ENCODE results near the gene EHF. TPM values are rescaled to one million over a fixed set of nuclear protein-coding genes. Genes with fewer than 3 reads are reported as not detected.

Gene EHF
- total and polyA plus RNA-seq, 2 of the 13 experiments (the other 11 are each of a cell fraction or from before 2014, with no cell fraction given) = 0.04 to 0.46 TPM

DNA sequence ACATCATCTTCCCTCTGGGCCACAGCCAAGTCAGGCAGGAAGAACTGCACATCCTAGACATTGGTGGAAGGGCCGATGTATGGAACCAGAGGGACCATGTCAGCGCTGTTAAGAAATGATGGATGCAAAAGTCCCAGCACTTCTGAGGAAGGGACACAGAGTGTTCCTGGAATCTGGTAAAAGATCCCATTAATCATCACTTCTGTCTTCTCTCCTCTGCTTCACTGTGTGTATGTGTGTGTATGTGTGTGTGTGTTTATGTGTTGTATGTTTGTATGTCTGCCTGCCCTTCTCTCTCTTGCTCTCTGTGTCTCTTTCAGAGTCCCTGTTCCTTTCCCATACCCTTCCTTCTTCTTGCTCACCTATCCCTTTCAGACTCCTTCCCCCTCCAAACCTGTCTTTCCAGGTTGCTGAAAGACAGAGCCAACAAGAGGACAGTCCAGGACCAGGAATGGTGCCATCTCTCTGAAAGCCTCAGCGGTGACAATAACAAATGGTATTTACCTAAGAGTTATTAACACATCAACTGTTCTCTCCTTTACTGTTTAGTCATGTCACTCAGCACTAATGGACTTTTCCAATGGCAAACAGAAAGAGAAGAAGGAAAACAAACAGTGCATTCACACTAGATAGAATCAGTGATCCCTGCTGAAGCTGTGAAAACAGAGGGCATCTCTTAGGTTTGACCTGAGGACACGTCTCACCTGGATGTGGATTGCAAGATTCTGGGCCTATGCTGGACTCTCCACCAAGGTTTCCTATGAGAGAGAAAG lies 47.1 kb downstream of the EHF start (continued):
- TF ChIP-seq, protein P1, sequence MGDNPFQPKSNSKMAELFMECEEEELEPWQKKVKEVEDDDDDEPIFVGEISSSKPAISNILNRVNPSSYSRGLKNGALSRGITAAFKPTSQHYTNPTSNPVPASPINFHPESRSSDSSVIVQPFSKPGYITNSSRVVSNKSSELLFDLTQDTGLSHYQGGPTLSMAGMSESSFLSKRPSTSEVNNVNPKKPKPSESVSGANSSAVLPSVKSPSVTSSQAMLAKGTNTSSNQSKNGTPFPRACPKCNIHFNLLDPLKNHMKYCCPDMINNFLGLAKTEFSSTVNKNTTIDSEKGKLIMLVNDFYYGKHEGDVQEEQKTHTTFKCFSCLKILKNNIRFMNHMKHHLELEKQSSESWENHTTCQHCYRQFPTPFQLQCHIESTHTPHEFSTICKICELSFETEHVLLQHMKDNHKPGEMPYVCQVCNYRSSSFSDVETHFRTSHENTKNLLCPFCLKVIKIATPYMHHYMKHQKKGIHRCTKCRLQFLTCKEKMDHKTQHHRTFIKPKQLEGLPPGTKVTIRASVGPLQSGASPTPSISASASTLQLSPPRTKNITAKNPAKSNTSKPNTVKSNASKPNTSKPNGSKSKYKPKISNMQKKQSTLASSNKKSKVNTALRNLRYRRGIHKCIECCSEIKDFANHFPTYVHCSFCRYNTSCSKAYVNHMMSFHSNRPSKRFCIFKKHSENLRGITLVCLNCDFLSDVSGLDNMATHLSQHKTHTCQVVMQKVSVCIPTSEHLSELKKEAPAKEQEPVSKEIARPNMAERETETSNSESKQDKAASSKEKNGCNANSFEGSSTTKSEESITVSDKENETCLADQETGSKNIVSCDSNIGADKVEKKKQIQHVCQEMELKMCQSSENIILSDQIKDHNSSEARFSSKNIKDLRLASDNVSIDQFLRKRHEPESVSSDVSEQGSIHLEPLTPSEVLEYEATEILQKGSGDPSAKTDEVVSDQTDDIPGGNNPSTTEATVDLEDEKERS (CRISPR knock-in tag; IDR thresholded peaks at IDR 0.05) = 0 out of 2 replicates have a peak, but pooled peaks have one; percentile 51
- TF ChIP-seq NR2F1 (CRISPR knock-in tag; IDR thresholded peaks at IDR 0.05) (peak; percentile 23 to 33; a peak in 1 of 4 replicates), ATF1 (CRISPR knock-in tag; IDR thresholded peaks at IDR 0.05) (peak; percentile 72), ZNF207 (IDR thresholded peaks at IDR 0.05; ENCODE audit: borderline replicate concordance) (no peak), MAFF (IDR thresholded peaks at IDR 0.05; ENCODE audit: low read depth, low read length) (peak; percentile 45), MAF1 (CRISPR knock-in tag; IDR thresholded peaks at IDR 0.05; ENCODE audit: borderline replicate concordance) (no peak), ZIK1 (CRISPR knock-in tag; IDR thresholded peaks at IDR 0.05; ENCODE audit: borderline replicate concordance, low read depth) (no peak), MIER2 (CRISPR knock-in tag; IDR thresholded peaks at IDR 0.05) (peak; percentile 76; the same call in 1 of the 2 replicates), ZNF614 (CRISPR knock-in tag; IDR thresholded peaks at IDR 0.05; ENCODE audit: borderline replicate concordance) (peak; percentile 78; the same call in 1 of the 2 replicates), EP300 (IDR thresholded peaks at IDR 0.05; ENCODE audit: low read depth in 2 of 2, low read length in 2 of 2) (peak in 1 of 2 experiments; percentile 96; a peak in 2 of 4 replicates), EP300 (CRISPR knock-in tag; IDR thresholded peaks at IDR 0.05; ENCODE audit: borderline replicate concordance) (peak; percentile 94), ZBTB10 (CRISPR knock-in tag; IDR thresholded peaks at IDR 0.05; ENCODE audit: borderline replicate concordance) (no peak), FOXK1 (CRISPR knock-in tag; IDR thresholded peaks at IDR 0.05; ENCODE audit: borderline replicate concordance, low read depth) (peak; percentile 71; the same call in 1 of the 2 replicates), NCOA2 (CRISPR knock-in tag; IDR thresholded peaks at IDR 0.05) (peak; percentile 94), JUN (CRISPR knock-in tag; IDR thresholded peaks at IDR 0.05) (0 out of 2 replicates have a peak, but pooled peaks have one; percentile 64), ZNF562 (CRISPR knock-in tag; IDR thresholded peaks at IDR 0.05; ENCODE audit: borderline replicate concordance) (no peak)
- TF ChIP-seq, protein P2, sequence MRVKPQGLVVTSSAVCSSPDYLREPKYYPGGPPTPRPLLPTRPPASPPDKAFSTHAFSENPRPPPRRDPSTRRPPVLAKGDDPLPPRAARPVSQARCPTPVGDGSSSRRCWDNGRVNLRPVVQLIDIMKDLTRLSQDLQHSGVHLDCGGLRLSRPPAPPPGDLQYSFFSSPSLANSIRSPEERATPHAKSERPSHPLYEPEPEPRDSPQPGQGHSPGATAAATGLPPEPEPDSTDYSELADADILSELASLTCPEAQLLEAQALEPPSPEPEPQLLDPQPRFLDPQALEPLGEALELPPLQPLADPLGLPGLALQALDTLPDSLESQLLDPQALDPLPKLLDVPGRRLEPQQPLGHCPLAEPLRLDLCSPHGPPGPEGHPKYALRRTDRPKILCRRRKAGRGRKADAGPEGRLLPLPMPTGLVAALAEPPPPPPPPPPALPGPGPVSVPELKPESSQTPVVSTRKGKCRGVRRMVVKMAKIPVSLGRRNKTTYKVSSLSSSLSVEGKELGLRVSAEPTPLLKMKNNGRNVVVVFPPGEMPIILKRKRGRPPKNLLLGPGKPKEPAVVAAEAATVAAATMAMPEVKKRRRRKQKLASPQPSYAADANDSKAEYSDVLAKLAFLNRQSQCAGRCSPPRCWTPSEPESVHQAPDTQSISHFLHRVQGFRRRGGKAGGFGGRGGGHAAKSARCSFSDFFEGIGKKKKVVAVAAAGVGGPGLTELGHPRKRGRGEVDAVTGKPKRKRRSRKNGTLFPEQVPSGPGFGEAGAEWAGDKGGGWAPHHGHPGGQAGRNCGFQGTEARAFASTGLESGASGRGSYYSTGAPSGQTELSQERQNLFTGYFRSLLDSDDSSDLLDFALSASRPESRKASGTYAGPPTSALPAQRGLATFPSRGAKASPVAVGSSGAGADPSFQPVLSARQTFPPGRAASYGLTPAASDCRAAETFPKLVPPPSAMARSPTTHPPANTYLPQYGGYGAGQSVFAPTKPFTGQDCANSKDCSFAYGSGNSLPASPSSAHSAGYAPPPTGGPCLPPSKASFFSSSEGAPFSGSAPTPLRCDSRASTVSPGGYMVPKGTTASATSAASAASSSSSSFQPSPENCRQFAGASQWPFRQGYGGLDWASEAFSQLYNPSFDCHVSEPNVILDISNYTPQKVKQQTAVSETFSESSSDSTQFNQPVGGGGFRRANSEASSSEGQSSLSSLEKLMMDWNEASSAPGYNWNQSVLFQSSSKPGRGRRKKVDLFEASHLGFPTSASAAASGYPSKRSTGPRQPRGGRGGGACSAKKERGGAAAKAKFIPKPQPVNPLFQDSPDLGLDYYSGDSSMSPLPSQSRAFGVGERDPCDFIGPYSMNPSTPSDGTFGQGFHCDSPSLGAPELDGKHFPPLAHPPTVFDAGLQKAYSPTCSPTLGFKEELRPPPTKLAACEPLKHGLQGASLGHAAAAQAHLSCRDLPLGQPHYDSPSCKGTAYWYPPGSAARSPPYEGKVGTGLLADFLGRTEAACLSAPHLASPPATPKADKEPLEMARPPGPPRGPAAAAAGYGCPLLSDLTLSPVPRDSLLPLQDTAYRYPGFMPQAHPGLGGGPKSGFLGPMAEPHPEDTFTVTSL (CRISPR knock-in tag; IDR thresholded peaks at IDR 0.05; ENCODE audit: borderline replicate concordance) = peak; percentile 95

Measured in HepG2 (cell line).